ENCODE measurements around the gene CBLB.

CBLB gene

GRCh38 chr3:105876780-105877327 lies 8.0 kb upstream of the CBLB start:
- DNase-seq, result no peak

GRCh38 chr3:105869861-105870755 lies 1.3 kb upstream of the CBLB start:
- no peak for DNase-seq

- DNase-seq, result no peak
Measured at GRCh38 chr3:105869531-105869833, 670 bp upstream of the CBLB start.

GRCh38 chr3:105868431-105868741 lies 426 bp downstream of the CBLB start:
- DNase-seq, result peak; percentile 97

GRCh38 chr3:105867712-105868430 lies 941 bp downstream of the CBLB start:
- DNase-seq, result no peak

- DNase-seq, result no peak
Measured at GRCh38 chr3:105866656-105867653, 1.9 kb downstream of the CBLB start.

GRCh38 chr3:105865867-105866350 lies 2.9 kb downstream of the CBLB start:
- DNase-seq, result no peak

GRCh38 chr3:105865016-105865623 lies 3.7 kb downstream of the CBLB start:
- DNase-seq, result no peak

- no peak for DNase-seq
Measured at GRCh38 chr3:105864212-105864611, 4.6 kb downstream of the CBLB start.

GRCh38 chr3:105863608-105864007 lies 5.2 kb downstream of the CBLB start:
- no peak for DNase-seq

- no peak for DNase-seq
Measured at GRCh38 chr3:105862217-105862616, 6.6 kb downstream of the CBLB start.

- DNase-seq, result no peak
Measured at GRCh38 chr3:105860641-105861040, 8.2 kb downstream of the CBLB start.

- no peak for DNase-seq
Measured at GRCh38 chr3:105858017-105858416, 10.8 kb downstream of the CBLB start.

GRCh38 chr3:105857601-105858000 lies 11.2 kb downstream of the CBLB start:
- no peak for DNase-seq

- no peak for DNase-seq
Measured at GRCh38 chr3:105856605-105857004, 12.2 kb downstream of the CBLB start.

- no peak for DNase-seq
Measured at GRCh38 chr3:105853801-105854432, 14.9 kb downstream of the CBLB start.

GRCh38 chr3:105851582-105851981 lies 17.2 kb downstream of the CBLB start:
- no peak for DNase-seq

- no peak for DNase-seq
Measured at GRCh38 chr3:105851176-105851575, 17.6 kb downstream of the CBLB start.

GRCh38 chr3:105850593-105850992 lies 18.2 kb downstream of the CBLB start:
- no peak for DNase-seq

GRCh38 chr3:105848821-105849220 lies 20.0 kb downstream of the CBLB start:
- no peak for DNase-seq

GRCh38 chr3:105847865-105848264 lies 20.9 kb downstream of the CBLB start:
- no peak for DNase-seq
